ENCODE data around the gene SLC25A48.

GRCh38 chr5:135839566-135839965 lies 5.1 kb downstream of the SLC25A48 start:
- TF ChIP-seq POLR2AphosphoS5 (IDR thresholded peaks at IDR 0.05), result no peak
- TF ChIP-seq, protein P1, sequence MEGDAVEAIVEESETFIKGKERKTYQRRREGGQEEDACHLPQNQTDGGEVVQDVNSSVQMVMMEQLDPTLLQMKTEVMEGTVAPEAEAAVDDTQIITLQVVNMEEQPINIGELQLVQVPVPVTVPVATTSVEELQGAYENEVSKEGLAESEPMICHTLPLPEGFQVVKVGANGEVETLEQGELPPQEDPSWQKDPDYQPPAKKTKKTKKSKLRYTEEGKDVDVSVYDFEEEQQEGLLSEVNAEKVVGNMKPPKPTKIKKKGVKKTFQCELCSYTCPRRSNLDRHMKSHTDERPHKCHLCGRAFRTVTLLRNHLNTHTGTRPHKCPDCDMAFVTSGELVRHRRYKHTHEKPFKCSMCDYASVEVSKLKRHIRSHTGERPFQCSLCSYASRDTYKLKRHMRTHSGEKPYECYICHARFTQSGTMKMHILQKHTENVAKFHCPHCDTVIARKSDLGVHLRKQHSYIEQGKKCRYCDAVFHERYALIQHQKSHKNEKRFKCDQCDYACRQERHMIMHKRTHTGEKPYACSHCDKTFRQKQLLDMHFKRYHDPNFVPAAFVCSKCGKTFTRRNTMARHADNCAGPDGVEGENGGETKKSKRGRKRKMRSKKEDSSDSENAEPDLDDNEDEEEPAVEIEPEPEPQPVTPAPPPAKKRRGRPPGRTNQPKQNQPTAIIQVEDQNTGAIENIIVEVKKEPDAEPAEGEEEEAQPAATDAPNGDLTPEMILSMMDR (IDR thresholded peaks at IDR 0.05), result no peak
- no peak for TF ChIP-seq POLR2A (IDR thresholded peaks at IDR 0.05)
